Daoy (cell line): Measurements from ENCODE around the gene LPAR2. TPM values are rescaled to one million over a fixed set of nuclear protein-coding genes. Genes with fewer than 3 reads are reported as not detected.
A peak's percentile ranks its signal among the peaks of the same experiment; 100 is the strongest.

Experiments used
- DNase-seq: peaks from one replicate; pipeline ENCODE4 v3.0.0-alpha.2; 2015; ENCODE audit warnings: low read depth
- total RNA-seq: library from RNA; depleted of rRNA; stranded (reverse); fragments of >200 nt; shearing (Covaris generic); gene quantifications from 2 replicates; pipeline ENCODE4 v1.2.3, GENCODE V29; 2014

The LPAR2 gene
- total RNA-seq, 1 experiment from 2014 or later, result 1.2 TPM

GRCh38 chr19:19653597-19654147 lies 25.7 kb upstream of the LPAR2 start:
- DNase-seq, result no peak

GRCh38 chr19:19652482-19653295 lies 24.7 kb upstream of the LPAR2 start:
- DNase-seq, result peak; percentile 49

GRCh38 chr19:19651076-19651475 lies 23.1 kb upstream of the LPAR2 start:
- no peak for DNase-seq

GRCh38 chr19:19650331-19650730 lies 22.3 kb upstream of the LPAR2 start:
- no peak for DNase-seq

GRCh38 chr19:19649580-19649995 lies 21.6 kb upstream of the LPAR2 start:
- no peak for DNase-seq

- no peak for DNase-seq
Observed at GRCh38 chr19:19649155-19649554, 21.1 kb upstream of the LPAR2 start.

GRCh38 chr19:19647037-19647835 lies 19.2 kb upstream of the LPAR2 start:
- no peak for DNase-seq

- no peak for DNase-seq
Observed at GRCh38 chr19:19645233-19645870, 17.3 kb upstream of the LPAR2 start.

- DNase-seq, result no peak
Observed at GRCh38 chr19:19644054-19644388, 16.0 kb upstream of the LPAR2 start.

GRCh38 chr19:19643158-19644053 lies 15.4 kb upstream of the LPAR2 start, which contains the start of gene GMIP:
Gene GMIP (minus strand): TSS chr19:19643657. CDS start chr19:19643529, 128 bp downstream.
- peak; percentile 78 for DNase-seq

- peak; percentile 24 for DNase-seq
Observed at GRCh38 chr19:19642506-19643157, 14.6 kb upstream of the LPAR2 start.

- DNase-seq, result no peak
Observed at GRCh38 chr19:19637523-19638251, 9.7 kb upstream of the LPAR2 start.

GRCh38 chr19:19637186-19637522 lies 9.1 kb upstream of the LPAR2 start:
- DNase-seq, result no peak

- no peak for DNase-seq
Observed at GRCh38 chr19:19636573-19637185, 8.7 kb upstream of the LPAR2 start.

- no peak for DNase-seq
Observed at GRCh38 chr19:19635313-19635702, 7.3 kb upstream of the LPAR2 start.

- no peak for DNase-seq
Observed at GRCh38 chr19:19634516-19635312, 6.7 kb upstream of the LPAR2 start.

GRCh38 chr19:19633711-19634515 lies 5.9 kb upstream of the LPAR2 start:
- no peak for DNase-seq

- no peak for DNase-seq
Observed at GRCh38 chr19:19632661-19633060, 4.6 kb upstream of the LPAR2 start.
